Stimulated activated CD8-positive, alpha-beta memory T cell treated with anti-CD3 and anti-CD28 coated beads, Interleukin-2, amount 100 ng/mL, for 48 hours (primary cell): ENCODE results near the gene MSMB.
"Not testable (repeated sequence)": the region's sequence is repeated elsewhere in the genome, so short reads cannot be mapped to it uniquely, and the experiment has no call there.

Experiments used
- DNase-seq, 2 donors: peaks; one replicate each; pipeline ENCODE4 v3.0.0-alpha.2; 2020; ENCODE audit warnings: low read depth in 2 of 2

MSMB gene

DNA sequence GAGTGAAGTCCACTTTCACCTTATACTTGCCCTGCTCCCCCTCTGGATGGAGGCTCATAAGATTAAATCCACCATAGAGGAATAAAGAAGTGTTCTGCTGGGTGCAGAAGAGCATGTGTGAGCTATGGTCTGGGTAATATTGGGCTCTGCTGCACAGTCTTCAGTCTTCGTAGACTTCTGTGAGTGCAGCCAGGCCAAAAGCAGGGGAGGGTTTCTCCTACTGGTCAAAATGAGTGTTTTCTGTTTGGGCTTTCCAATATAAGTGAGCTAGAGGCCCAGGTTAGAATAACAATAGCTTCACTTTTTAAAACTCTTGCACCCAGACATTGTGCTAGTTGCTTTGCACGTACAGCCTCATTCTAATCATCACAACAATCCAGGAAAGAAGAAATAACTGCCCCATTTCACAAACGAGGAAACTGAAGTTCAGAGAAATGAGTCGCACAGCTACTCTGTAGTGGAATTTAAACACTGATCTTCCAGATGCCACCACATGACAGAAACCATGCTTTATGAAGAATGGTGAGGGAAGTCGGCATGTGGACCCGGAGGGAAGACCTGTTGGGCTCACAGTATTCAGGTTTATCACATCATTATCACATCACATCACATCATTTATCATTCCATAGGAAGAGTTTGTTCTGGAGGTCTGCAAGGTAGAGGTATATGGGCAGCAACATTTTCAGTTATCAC lies 23.8 kb upstream of the MSMB start:
- no peak for DNase-seq

DNA sequence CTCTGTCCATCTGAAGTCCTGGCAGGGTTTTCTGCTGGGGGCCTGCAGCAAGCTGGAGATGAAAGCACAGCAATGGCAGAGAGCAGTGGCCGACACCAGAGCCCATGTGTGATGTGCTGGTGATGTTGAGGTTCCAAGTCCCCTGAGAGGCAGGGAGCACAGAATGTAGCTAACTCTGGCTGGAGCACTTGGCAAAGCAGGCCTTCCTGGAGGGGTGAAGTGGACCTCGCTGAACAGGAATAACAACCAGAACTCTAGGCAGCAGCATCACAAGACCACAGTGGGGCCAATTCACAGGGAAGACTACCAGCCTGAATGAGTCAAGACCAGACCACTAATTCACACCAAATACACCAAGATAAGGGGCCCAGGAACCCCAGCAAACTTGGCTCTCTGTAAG lies 22.8 kb upstream of the MSMB start:
- no peak for DNase-seq

DNA sequence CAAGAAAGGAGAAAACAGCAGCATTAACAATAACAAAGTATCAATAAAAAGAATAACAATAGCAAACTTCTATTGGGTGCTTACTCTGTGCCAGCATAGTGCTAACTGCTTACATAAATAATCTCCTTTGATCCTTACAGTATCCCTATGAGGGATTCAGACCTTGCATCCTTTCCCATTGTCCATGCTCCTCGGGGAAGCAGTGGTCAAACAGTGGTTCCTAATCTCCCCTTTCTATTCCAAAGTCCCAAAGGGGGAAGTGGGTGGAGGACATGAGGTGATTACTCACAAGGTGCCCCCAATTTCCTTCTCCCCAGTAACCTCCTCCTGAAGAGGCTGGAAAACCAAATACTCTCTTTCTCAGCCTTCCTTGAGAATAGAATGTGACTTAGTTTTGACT lies 22.0 kb upstream of the MSMB start:
- no peak for DNase-seq

DNA sequence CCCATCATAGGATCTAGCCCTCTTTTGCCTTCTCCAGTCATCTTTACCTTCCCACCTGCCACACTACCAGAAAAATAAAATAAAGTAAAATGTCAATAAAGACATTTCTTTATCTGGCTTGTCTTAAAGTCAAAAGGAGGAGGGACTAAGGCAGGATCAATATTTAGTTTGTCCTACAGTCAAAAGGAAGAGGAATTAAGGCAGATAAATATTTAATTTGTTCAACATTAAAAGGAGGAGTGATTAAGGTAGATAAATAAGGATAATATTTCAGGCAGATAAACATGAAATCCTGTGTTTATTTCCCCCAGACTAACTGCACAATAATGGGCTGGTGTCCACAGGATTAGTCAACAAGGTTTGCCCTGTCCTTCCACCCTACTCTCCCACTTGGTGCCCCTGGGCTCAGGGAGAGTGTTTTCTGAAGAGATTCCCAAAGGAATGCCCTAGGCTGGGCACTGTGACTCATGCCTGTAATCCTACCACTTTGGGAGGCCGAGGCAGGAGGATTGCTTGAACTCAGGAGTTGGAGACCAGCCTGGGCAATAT lies 18.3 kb upstream of the MSMB start:
- no peak for DNase-seq

DNA sequence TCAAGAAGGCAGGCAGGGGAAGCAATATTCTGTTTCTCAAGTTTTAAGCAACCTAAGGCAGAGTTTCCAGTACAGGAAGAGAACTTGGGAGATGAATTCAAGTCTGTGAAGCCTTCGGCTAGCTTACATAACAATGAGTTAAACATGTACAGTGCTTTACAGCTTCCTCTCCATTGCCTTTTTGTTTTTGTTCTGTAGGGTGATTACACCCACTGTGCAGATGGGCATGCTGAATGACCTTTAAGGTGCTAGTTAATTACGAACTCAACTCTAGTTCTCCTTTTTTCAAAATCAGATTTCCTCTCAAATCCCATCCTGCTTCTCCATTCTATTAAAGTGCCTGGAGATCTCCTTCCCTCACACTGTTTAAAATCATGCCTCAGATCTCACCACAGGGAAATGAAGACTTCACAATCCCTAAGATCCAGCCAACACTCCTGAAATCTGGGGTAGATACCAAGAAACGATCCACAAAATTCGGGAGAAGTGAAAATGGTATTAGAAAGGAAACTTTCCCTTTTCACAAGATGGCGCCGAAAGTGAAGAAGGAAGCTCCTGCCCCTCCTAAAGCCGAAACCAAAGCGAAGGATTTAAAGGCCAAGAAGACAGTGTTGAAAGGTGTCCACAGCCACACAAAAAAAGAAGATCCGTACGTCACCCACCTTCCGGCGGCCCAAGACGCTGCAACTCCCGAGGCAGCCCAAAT lies 16.8 kb upstream of the MSMB start:
- no peak for DNase-seq

- DNase-seq: no peak
Measured at GRCh38 chr10:46060706-46061105, 14.6 kb upstream of the MSMB start.

GRCh38 chr10:46057927-46058326 lies 11.9 kb upstream of the MSMB start:
- not testable (repeated sequence) for DNase-seq

- no peak for DNase-seq
Measured at GRCh38 chr10:46057038-46057437, 11.0 kb upstream of the MSMB start.

DNA sequence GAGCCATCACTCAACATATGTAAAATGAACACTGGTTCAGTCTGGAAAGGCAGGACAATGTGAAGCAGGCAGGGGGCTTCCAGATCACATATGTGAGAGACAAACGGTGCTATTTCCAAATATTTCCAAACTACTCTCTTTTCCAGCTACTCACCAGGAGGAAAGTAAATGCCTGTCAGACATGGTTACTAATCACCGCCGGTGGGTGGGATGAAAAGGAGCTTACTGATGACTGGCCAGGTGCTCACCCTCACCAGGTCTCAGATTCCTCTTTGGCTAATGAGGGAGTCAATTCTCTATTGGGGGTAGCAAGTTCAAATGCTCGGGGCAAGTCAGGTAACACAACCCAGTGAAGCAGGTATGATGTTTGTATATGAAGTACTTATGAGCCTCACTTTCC lies 9.7 kb upstream of the MSMB start:
- DNase-seq: no peak

- no peak for DNase-seq
Measured at GRCh38 chr10:46053534-46054434, 7.7 kb upstream of the MSMB start.

GRCh38 chr10:46052791-46053375 lies 6.8 kb upstream of the MSMB start:
- DNase-seq: no peak

GRCh38 chr10:46052057-46052790 lies 6.2 kb upstream of the MSMB start:
- no peak for DNase-seq

GRCh38 chr10:46050941-46051623 lies 5.0 kb upstream of the MSMB start:
- DNase-seq: no peak

- DNase-seq: not testable (repeated sequence)
Measured at GRCh38 chr10:46049497-46049831, 3.4 kb upstream of the MSMB start.

DNA sequence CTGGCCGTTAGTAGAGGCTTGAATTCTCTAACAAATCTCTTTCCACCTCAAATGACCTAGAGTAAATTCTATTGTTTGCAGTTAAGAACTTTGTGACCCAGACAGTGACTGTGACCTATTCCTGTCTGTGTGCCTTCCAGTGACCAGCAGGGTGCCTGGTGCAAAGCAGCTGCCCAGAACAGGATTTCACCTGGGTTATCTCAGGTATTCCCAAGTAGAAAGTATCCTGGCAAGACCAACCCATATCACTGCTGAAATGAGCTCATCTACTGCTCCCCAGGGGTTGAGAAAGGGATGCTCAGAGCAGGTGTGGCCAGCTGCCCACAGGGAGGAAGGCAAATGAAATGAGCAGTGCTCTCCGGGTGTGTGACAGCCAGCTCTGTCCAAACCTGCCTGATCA lies 2.1 kb upstream of the MSMB start:
- no peak for DNase-seq

DNA sequence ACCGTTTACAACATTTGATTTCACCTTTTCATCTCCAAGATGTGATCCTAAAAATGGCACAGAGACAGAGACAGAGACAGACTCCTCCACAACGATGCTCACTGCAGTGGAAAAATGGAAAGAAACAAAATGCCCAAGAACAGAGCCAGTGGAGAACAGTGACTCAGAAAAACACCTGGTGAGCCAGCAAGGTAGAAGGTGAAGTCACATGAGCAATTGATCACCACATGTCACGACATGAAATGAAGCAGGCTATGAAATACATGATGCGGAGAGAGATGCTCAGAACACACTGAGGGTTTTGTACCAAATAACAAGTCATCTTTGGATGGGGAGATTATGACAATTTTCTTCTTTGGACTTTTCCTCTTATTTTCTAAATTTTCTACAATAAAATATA lies 3.5 kb downstream of the MSMB start:
- no peak for DNase-seq

GRCh38 chr10:46040004-46040403 lies 6.1 kb downstream of the MSMB start:
- DNase-seq: no peak

GRCh38 chr10:46037107-46037825 lies 8.8 kb downstream of the MSMB start:
- DNase-seq: no peak

- DNase-seq: no peak
Measured at GRCh38 chr10:46035923-46036849, 9.9 kb downstream of the MSMB start.
